GM12878 (cell line): ENCODE results near the gene PIP5K1A. TPM values are rescaled to one million over a fixed set of nuclear protein-coding genes. Genes with fewer than 3 reads are reported as not detected.

Experiments
- ATAC-seq: fragments of 200-7000 bp; cut with Tn5 transposase; 3 replicates; pipeline ENCODE4 v1.9.1; 2020; ENCODE audit warnings: mild to moderate bottlenecking, moderate library complexity
- BruUV-seq: library from RNA; stranded (reverse); fragments of 400-500 nt; replicated peaks from 2 replicates; lab custom pipeline; 2021; lab: Mats Ljungman, UMichigan
- CTCF ChIA-PET: fragments of 300-600 bp; sonication (Branson Sonifier 250); formaldehyde crosslinking; extraction: SDS; loops from one replicate; lab custom pipeline; 2021; ENCODE audit warnings: inconsistent platforms; lab: Yijun Ruan, JAX
- POLR2A ChIA-PET: fragments of 350-600 bp; formaldehyde crosslinking; extraction: SDS; loops from one replicate; lab custom pipeline; 2021; ENCODE audit warnings: inconsistent platforms; lab: Charles Lee
- RAD21 ChIA-PET: fragments of 300-600 bp; sonication (Branson Sonifier 250); formaldehyde crosslinking; loops from one replicate; lab custom pipeline; 2023; ENCODE audit warnings: antibody characterized with exemption; ENCODE audit not compliant: unreplicated experiment; lab: Charles Lee
- SMC1A ChIA-PET: fragments of 300-600 bp; sonication (Branson Sonifier 250); formaldehyde crosslinking; loops from one replicate; lab custom pipeline; 2023; ENCODE audit not compliant: unreplicated experiment, uncharacterized antibody; lab: Charles Lee
- DNase-seq: peaks from one replicate; pipeline ENCODE4 v3.0.0-alpha.2; 2011; ENCODE audit warnings: low read depth, low spot score
- FAIRE-seq: peaks from 3 replicates; lab custom pipeline; 2011; peaks lifted over from hg19 to GRCh38; lab: Jason Lieb, UNC
- H2AFZ ChIP-seq: 2 replicates; pipeline ENCODE4 v1.6.0; 2011; ENCODE audit warnings: low read depth, low read length, control low read depth; ENCODE audit not compliant: control insufficient read depth
- H3K27ac ChIP-seq: 2 replicates; pipeline ENCODE4 v1.5.1; 2011; ENCODE audit warnings: control low read depth; ENCODE audit not compliant: control insufficient read depth, insufficient read depth
- H3K27me3 ChIP-seq, 2 experiments: replicated peaks in 1 of 2; 2 replicates each; pipeline versions ENCODE4 v1.6.0 to v1.6.1; 2011; ENCODE audit warnings: low read length in 1 of 2; ENCODE audit not compliant: control insufficient read depth in 2 of 2, insufficient read depth in 2 of 2
- H3K36me3 ChIP-seq, 2 experiments: 2 replicates each; pipeline ENCODE4 v1.5.1; 2011; ENCODE audit warnings: low read length in 1 of 2; ENCODE audit not compliant: control insufficient read depth in 2 of 2, insufficient read depth in 2 of 2
- H3K4me1 ChIP-seq: 2 replicates; pipeline ENCODE4 v1.6.1; 2011; ENCODE audit warnings: mild to moderate bottlenecking, low read length, moderate library complexity, mixed read lengths; ENCODE audit not compliant: control insufficient read depth, insufficient read depth
- H3K4me2 ChIP-seq: 2 replicates; pipeline ENCODE4 v1.6.0; 2011; ENCODE audit warnings: control low read depth; ENCODE audit not compliant: control insufficient read depth, insufficient read depth
- H3K4me3 ChIP-seq: fragments of 200-600 bp; sonication (generic); 2 replicates; pipeline ENCODE4 v1.5.1; 2016
- H3K79me2 ChIP-seq: 2 replicates; pipeline ENCODE4 v1.6.0; 2011; ENCODE audit warnings: low read length; ENCODE audit not compliant: control insufficient read depth, insufficient read depth
- H3K9ac ChIP-seq: 2 replicates; pipeline ENCODE4 v1.8.0; 2011; ENCODE audit warnings: low read length, control low read depth, mixed read lengths; ENCODE audit not compliant: control insufficient read depth, insufficient read depth
- H3K9me3 ChIP-seq: replicated peaks from 3 replicates; pipeline ENCODE4 v1.5.1; 2011; ENCODE audit warnings: mild to moderate bottlenecking, low read length; ENCODE audit not compliant: control insufficient read depth, insufficient read depth
- H4K20me1 ChIP-seq: 2 replicates; pipeline ENCODE4 v1.6.0; 2011; ENCODE audit not compliant: control insufficient read depth, insufficient read depth
- DPF2 ChIP-seq: fragments of 450-650 bp; IDR thresholded peaks from 2 replicates; pipeline ENCODE4 v1.6.1; 2017; ENCODE audit warnings: mild to moderate bottlenecking
- NBN ChIP-seq: fragments of 450-650 bp; IDR thresholded peaks from 2 replicates; pipeline ENCODE4 v1.6.1; 2016
- NKRF ChIP-seq: fragments of 450-650 bp; conservative IDR thresholded peaks from 2 replicates; pipeline ENCODE4 v1.6.1; 2017; ENCODE audit warnings: mild to moderate bottlenecking, moderate library complexity
- PML ChIP-seq: IDR thresholded peaks from 2 replicates; pipeline ENCODE4 v1.6.1; 2012; ENCODE audit warnings: low read length, inconsistent platforms
- POLR2AphosphoS5 ChIP-seq: IDR thresholded peaks from 2 replicates; pipeline ENCODE4 v1.6.1; 2011; ENCODE audit warnings: mild to moderate bottlenecking, low read length, inconsistent platforms
- POU2F2 ChIP-seq: IDR thresholded peaks from 3 replicates; pipeline ENCODE4 v1.6.1; 2011; ENCODE audit warnings: low read depth, mild to moderate bottlenecking, low read length, borderline replicate concordance
- SIN3A ChIP-seq: IDR thresholded peaks from 2 replicates; pipeline ENCODE4 v1.6.1; 2012; ENCODE audit warnings: low read depth, low read length, improper control_type of control experiment
- ZNF24 ChIP-seq: fragments of 450-650 bp; IDR thresholded peaks from 2 replicates; pipeline ENCODE4 v1.6.1; 2017; ENCODE audit warnings: antibody characterized with exemption, mild to moderate bottlenecking
- ZNF687 ChIP-seq: fragments of 450-650 bp; IDR thresholded peaks from 2 replicates; pipeline ENCODE4 v1.6.1; 2017; ENCODE audit warnings: mild to moderate bottlenecking, moderate library complexity
- WGBS: methylation state at CpG from one replicate; pipeline ENCODE4 v1.1.6; 2016; ENCODE audit warnings: low lambda C conversion rate; ENCODE audit not compliant: insufficient replicate concordance, insufficient coverage; ENCODE audit errors: missing lambda C conversion rate; 5-methylcytosine and 5-hydroxymethylcytosine counted together
- in situ Hi-C: fragments of 300-500 bp; cut with MboI; formaldehyde crosslinking; loops from 9 replicates; pipeline ENCODE4 v1.14.3; 2018; ENCODE audit warnings: mixed read lengths
- intact Hi-C: fragments of 100-400 bp; cut with micrococcal nuclease; formaldehyde crosslinking; loops from one replicate; pipeline ENCODE4 v1.14.2; 2022; ENCODE audit not compliant: unreplicated experiment
- polyA plus RNA-seq, 11 experiments: library from polyadenylated mRNA; depleted of rRNA in 4 of 11; unstranded in 6 of 11; stranded (reverse) in 5 of 11; fragments of >200 nt; fragmentation: Nextera tagmentation in 4 of 11; fragmentation: Illumina TruSeq in 1 of 11; extraction: Ambion mirVana in 4 of 11; extraction: Trizol in 1 of 11; gene quantifications; 1 replicate in 1 of 11; 2 replicates in 10 of 11; pipeline versions ENCODE4 v1.2.1 to v1.2.3, GENCODE V29; 2011 to 2016; ENCODE audit warnings: inconsistent platforms in 2 of 11, missing spikeins in 2 of 11, low read depth in 1 of 11
- total RNA-seq, 4 experiments: library from RNA; depleted of rRNA in 3 of 4; stranded (reverse); fragments of >200 nt in 3 of 4; fragmentation: Illumina TruSeq in 1 of 4; extraction: Trizol in 1 of 4; gene quantifications; 2 replicates each; pipeline versions ENCODE4 v1.2.1 to v1.2.3, GENCODE V29; 2013 to 2021
- TF ChIP-seq, protein P1 (sequence below): fragments of 450-650 bp; IDR thresholded peaks from 2 replicates; pipeline ENCODE4 v1.6.1; 2018; ENCODE audit warnings: borderline replicate concordance, mild to moderate bottlenecking; ENCODE audit not compliant: partially characterized antibody
- TF ChIP-seq, protein P2 (sequence below): fragments of 450-650 bp; IDR thresholded peaks from 2 replicates; pipeline ENCODE4 v1.6.1; 2016; ENCODE audit warnings: mild to moderate bottlenecking

PIP5K1A gene
- total and polyA plus RNA-seq, 10 of the 15 experiments (the other 5 are each of a cell fraction or from before 2014, with no cell fraction given) = 4.5 to 114 (median 51.5) TPM

DNA sequence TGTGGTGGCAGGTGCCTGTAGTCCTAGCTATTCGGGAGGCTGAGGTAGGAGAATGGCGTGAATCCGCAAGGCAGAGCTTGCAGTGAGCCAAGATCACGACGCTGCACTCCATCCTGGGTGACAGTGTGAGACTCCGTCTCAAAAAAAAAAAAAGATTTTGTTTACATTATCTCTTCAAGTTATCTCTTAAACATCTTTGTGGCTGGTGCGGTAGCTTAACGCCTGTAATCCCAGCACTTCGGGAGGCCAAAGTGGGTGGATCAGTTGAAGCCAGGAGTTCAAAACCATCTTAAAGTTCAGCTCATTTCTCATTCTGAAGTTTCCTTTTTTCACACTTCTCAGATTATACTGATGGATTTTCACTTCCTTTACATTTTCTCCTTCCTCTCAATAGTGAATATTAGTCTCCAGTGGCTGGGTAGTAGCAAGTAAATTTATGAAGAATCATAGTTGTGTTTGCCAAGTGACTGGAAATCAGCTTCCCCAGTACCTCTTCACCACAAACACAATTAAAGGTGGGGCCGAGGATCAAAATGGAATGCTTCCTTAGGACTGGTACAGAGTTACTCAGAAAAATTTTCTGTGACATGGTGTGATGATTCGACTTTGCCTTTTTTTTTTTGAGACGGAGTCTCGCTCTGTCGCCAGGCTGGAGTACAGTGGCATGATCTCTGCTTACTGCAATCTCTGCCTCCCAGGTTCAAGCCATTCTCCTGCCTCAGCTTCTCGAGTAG lies 13.8 kb downstream of the PIP5K1A start (continued):
- TF ChIP-seq PML = no peak

- TSS peak; percentile 12 for BruUV-seq
- ATAC-seq = no peak
Observed at GRCh38 chr1:151213560-151213959, 15.2 kb downstream of the PIP5K1A start.

More at GRCh38 chr1:151213560-151213959, 15.2 kb downstream of the PIP5K1A start:
- Histone ChIP-seq H3K36me3 (peaks cover 0 to 10% of the 10 kb centered on the region in 2 experiments), H3K4me3 (no peak overlapping the region), H3K4me2 (no peak overlapping the region), H3K27me3 (no peaks in the 10 kb centered on the region), H3K4me1 (no peaks in the 10 kb centered on the region), H3K9ac (no peak overlapping the region), H3K27ac (no peak overlapping the region), H2AFZ (no peak overlapping the region), H3K79me2 (peaks cover 47% of the 10 kb centered on the region), H4K20me1 (peaks cover 2% of the 10 kb centered on the region; the same call in 1 of the 2 replicates), H3K9me3 (no peaks in the 10 kb centered on the region)
- intact Hi-C loops (no loop called here), in situ Hi-C loops (no loop called here)
- POLR2A ChIA-PET = interaction anchor here (1.0 kb wide), 1 partner anchor 24 kb away, joined by 3 read pairs; the partner anchor contains the start of gene VPS72
- no peak for DNase-seq
- TF ChIP-seq, protein P1, sequence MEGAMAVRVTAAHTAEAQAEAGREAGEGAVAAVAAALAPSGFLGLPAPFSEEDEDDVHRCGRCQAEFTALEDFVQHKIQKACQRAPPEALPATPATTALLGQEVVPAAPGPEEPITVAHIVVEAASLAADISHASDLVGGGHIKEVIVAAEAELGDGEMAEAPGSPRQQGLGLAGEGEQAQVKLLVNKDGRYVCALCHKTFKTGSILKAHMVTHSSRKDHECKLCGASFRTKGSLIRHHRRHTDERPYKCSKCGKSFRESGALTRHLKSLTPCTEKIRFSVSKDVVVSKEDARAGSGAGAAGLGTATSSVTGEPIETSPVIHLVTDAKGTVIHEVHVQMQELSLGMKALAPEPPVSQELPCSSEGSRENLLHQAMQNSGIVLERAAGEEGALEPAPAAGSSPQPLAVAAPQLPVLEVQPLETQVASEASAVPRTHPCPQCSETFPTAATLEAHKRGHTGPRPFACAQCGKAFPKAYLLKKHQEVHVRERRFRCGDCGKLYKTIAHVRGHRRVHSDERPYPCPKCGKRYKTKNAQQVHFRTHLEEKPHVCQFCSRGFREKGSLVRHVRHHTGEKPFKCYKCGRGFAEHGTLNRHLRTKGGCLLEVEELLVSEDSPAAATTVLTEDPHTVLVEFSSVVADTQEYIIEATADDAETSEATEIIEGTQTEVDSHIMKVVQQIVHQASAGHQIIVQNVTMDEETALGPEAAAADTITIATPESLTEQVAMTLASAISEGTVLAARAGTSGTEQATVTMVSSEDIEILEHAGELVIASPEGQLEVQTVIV = no peak
- TF ChIP-seq, protein P2, sequence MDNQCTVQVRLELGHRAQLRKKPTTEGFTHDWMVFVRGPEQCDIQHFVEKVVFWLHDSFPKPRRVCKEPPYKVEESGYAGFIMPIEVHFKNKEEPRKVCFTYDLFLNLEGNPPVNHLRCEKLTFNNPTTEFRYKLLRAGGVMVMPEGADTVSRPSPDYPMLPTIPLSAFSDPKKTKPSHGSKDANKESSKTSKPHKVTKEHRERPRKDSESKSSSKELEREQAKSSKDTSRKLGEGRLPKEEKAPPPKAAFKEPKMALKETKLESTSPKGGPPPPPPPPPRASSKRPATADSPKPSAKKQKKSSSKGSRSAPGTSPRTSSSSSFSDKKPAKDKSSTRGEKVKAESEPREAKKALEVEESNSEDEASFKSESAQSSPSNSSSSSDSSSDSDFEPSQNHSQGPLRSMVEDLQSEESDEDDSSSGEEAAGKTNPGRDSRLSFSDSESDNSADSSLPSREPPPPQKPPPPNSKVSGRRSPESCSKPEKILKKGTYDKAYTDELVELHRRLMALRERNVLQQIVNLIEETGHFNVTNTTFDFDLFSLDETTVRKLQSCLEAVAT = no peak
- TF ChIP-seq NKRF (no peak), POU2F2 (no peak), ZNF687 (no peak), SIN3A (no peak), DPF2 (no peak), NBN (no peak), ZNF24 (no peak), POLR2AphosphoS5 (no peak)
- SMC1A ChIA-PET = interaction anchor here (0.9 to 1.0 kb wide), 2 partner anchors 29 to 41 kb away, joined by 3 to 4 read pairs; partner anchors contain the start of gene PSMD4
- 50% methylated on average over 2 of the region's 2 CpGs for WGBS
- RAD21 ChIA-PET = no interaction called here
- no peak for FAIRE-seq
- CTCF ChIA-PET = interaction anchor here (1.2 kb wide), 1 partner anchor 9 kb away, joined by 3 read pairs; no protein-coding TSS in a partner anchor
